HG02885 (cell line): ENCODE measurements around the gene R3HDML.
"Not testable (repeated sequence)": the region's sequence is repeated elsewhere in the genome, so short reads cannot be mapped to it uniquely, and the experiment has no call there.

Experiments used
- ATAC-seq: cut with Tn5 transposase; IDR thresholded peaks from one replicate; pipeline ENCODE4 v1.9.1; 2021; ENCODE audit warnings: mild to moderate bottlenecking; ENCODE audit not compliant: unreplicated experiment, poor library complexity

R3HDML gene

GRCh38 chr20:44326391-44327159 lies 10.3 kb upstream of the R3HDML start:
- ATAC-seq = no peak

GRCh38 chr20:44327748-44328147 lies 9.1 kb upstream of the R3HDML start:
- ATAC-seq = not testable (repeated sequence)

- ATAC-seq = no peak
Observed at GRCh38 chr20:44328428-44328827, 8.4 kb upstream of the R3HDML start.

GRCh38 chr20:44331201-44331600 lies 5.6 kb upstream of the R3HDML start:
- ATAC-seq = no peak

- no peak for ATAC-seq
Observed at GRCh38 chr20:44334306-44334705, 2.5 kb upstream of the R3HDML start.

- no peak for ATAC-seq
Observed at GRCh38 chr20:44334709-44335108, 2.1 kb upstream of the R3HDML start.

GRCh38 chr20:44335675-44336074 lies 1.2 kb upstream of the R3HDML start:
- ATAC-seq = no peak

GRCh38 chr20:44336086-44336485 lies 757 bp upstream of the R3HDML start:
- no peak for ATAC-seq

- ATAC-seq = no peak
Observed at GRCh38 chr20:44342248-44342647, 5.4 kb downstream of the R3HDML start.

- ATAC-seq = no peak
Observed at GRCh38 chr20:44343162-44343675, 6.4 kb downstream of the R3HDML start.

GRCh38 chr20:44344723-44345122 lies 7.9 kb downstream of the R3HDML start:
- no peak for ATAC-seq

- no peak for ATAC-seq
Observed at GRCh38 chr20:44345147-44345546, 8.3 kb downstream of the R3HDML start.

- not testable (repeated sequence) for ATAC-seq
Observed at GRCh38 chr20:44345941-44346340, 9.1 kb downstream of the R3HDML start.

GRCh38 chr20:44348168-44348659 lies 11.4 kb downstream of the R3HDML start:
- ATAC-seq = no peak

GRCh38 chr20:44349349-44349748 lies 12.5 kb downstream of the R3HDML start:
- ATAC-seq = no peak

GRCh38 chr20:44350567-44350966 lies 13.7 kb downstream of the R3HDML start:
- no peak for ATAC-seq

- no peak for ATAC-seq
Observed at GRCh38 chr20:44354979-44355497, 18.2 kb downstream of the R3HDML start.

GRCh38 chr20:44355498-44356352 lies 18.9 kb downstream of the R3HDML start, which contains the start of gene HNF4A:
Gene HNF4A (plus strand): TSS chr20:44355699. CDS start chr20:44355805, 106 bp downstream.
- ATAC-seq = no peak

GRCh38 chr20:44356353-44356723 lies 19.5 kb downstream of the R3HDML start:
- ATAC-seq = no peak

GRCh38 chr20:44357020-44357419 lies 20.2 kb downstream of the R3HDML start:
- ATAC-seq = no peak
